GM19395 (cell line): ENCODE results near the gene MIPOL1.

ENCODE experiments used
- ATAC-seq: cut with Tn5 transposase; IDR thresholded peaks from one replicate; pipeline ENCODE4 v1.9.1; 2021; ENCODE audit warnings: mild to moderate bottlenecking, moderate library complexity; ENCODE audit not compliant: unreplicated experiment

The MIPOL1 gene

GRCh38 chr14:37593511-37594237, 395.9 kb downstream of the MIPOL1 start:
- no peak for ATAC-seq

DNA sequence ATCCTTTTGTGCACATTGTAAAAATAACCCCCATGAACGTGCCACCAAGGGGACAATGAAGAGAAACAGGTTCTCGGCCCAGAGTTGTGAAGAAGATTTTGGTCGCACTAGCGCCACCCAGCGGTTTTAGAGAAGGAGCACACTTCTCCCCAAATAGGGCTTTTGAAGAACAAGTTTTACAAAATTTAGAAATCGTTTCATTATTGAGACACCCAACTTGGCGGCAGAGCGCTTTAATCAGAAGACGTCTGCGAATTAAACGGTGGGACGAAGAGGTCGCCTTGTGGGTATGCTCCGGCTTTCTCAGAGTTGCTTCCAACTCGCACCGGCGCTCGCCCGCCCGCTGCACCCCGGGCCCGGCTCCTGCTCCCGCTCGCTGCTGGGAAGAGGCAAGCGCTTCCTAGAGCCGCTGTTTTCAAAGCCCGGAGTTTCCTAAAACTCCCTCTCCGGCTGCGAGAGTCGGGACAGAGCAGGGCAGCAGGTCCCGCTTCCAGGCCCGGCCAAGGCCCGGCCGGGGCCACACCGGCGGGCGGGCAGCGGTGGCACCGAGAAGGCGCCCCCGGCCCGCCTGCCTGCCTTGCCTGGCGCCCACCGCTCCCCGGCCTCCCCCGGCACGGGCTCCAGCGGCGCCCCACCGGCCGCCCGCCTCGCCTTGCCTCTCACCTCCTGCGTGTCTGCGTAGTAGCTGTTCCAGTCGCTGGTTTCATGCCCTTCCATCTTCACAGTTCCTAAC, 396.7 kb downstream of the MIPOL1 start:
- ATAC-seq = no peak

DNA sequence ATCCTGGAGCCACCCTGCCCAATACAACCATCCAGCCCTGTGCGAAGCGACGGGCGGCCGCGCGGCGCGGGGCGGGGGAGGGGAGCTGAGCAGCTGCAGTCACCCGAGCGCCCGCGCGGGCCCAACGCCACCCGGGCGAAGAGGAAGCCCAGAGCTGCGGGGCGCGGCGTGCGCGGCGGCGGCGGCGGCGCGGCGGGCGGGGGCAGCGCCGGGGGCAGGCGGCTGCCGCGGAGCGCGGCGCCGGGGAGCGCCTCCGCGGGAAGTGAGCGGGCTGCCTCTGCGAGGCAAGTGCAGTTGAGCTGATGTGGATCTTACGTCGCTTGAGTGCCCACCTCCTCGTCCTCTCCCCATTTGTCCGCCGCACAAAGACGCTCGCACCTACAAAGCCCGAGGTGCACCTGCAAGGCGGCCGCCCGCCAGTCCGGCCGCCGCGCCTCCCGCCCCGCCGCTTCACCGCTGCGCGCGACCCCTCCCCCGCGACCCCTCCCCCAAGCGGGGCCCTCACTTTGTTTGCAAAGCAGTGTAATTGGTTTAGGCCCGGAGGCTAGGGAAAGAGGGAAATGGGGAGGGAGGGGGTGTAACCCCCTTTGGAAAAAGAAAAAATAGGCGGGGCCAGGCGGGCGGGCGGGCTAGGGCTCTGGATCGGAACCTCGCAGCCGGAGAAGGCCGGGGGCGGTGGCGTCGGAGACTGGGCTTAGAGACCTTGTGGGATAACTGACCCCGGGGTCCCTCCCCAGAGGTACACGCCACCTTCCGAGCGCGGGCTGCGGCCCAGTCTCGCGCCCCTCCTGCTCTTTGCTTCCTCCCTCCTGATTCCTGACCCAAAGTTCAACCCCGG, 397.5 kb downstream of the MIPOL1 start, which contains the start of the genes FOXA1 and TTC6:
TSS of gene FOXA1 (minus strand) at position 279 of the 838 bp plus-strand sequence. CDS start at position 2, 277 bp downstream.
TSS of gene TTC6 (plus strand) at position 659 of the 838 bp plus-strand sequence. CDS start 26,436 bp downstream, outside the sequence.
- no peak for ATAC-seq

DNA sequence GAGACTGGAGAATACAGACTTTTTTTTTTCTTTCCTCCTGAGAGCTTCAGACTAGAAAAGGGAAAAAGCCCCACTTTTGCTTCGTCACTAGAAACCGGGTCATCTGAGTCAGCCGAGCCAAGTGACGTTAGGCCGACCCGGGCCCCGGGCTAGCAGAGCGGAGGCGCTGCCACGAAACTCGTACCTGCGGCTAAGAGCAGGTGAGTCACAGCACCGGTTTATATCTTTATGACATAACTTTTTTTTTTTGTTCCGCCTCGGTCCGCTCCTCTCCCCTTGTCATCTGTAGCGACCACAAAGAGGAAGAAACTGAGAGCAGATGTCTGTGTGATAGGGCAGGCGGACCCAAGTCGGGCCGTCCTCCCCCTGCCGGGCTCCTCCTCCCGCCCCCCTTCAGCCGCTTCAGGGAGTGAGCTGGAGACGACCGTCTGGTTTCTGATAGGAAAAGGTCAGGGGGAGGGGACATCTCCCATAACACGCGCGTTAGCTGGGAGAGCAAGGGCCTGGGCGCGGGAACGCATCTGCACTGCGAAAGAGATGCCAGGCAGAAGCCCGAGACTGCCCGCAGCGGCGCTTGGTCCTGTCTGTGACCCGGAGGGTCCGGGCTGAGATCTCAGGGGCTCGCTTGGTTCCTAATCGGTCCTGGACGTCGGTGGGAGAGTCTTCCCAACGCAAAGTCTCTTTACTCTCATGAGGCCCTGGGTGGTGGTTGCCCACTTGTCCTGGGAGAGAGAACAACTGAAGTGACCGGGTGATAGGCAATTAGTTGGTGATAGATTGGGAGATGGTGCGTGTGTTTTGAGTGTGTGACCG, 398.3 kb downstream of the MIPOL1 start:
- peak; percentile 59 for ATAC-seq

GRCh38 chr14:37596790-37597472, 399.2 kb downstream of the MIPOL1 start:
- no peak for ATAC-seq

DNA sequence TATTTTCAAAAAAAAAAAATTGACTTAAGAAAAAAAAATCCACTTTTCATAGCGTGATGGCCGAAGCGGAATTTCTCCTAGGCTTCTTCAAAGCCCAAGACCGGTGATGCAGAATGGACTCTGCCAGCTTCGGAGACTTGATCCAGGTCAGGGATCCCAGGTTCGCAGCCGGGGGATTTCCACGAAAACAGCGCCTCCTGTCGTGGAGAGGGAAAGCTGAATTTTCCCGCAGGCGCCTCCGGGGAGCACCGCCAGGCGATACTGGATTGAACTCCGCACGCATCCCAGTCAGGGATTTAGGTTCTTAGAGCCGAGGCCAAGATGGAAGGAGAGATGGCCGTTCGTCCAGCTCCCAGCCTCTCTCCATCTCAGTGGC, 399.8 kb downstream of the MIPOL1 start:
- no peak for ATAC-seq

DNA sequence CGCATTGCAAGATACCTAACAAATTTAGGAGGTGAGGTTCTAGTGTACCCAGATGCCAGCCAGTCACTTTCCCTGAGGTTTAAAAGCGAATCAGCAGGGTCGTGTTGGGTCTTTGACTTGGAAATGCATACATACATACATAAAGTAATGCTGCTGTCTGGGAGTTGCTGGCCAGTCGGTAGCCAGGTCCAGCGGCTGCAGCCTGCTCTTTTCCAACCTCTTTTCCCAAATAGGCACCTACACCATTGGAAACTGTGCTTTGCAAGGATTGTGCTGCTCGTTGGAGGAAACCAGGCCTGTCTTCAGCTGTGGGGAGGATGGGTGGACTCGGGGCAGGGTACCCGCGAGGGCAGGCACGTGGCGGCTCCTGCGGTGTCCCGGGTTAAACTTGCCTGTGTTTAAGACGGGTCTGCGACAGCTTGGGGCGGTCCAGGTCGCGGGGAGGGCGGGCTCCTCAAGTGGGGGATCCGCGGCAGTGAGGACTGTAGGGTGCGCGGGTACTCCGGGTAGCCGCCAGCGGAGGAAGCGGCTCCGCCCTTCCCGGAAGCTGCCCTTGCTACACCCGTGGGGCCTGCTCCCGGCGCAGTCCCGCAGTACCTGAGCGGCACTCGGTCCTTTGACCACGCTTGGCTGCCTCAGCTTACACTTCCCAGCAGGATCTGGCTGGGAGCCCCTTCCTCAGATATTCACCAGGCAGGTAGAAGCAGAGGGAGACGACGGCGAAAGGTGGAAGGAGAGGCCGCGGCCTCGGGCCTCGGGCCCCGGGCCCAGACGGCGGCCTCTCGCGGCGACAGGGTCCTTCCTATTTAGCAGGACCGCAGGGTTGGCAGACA, 400.4 kb downstream of the MIPOL1 start:
- ATAC-seq = no peak

- ATAC-seq = no peak
Observed at GRCh38 chr14:37598747-37599506, 401.2 kb downstream of the MIPOL1 start.

- no peak for ATAC-seq
Observed at GRCh38 chr14:37599507-37600368, 402.0 kb downstream of the MIPOL1 start.

GRCh38 chr14:37600880-37601741, 403.4 kb downstream of the MIPOL1 start:
- ATAC-seq = no peak

DNA sequence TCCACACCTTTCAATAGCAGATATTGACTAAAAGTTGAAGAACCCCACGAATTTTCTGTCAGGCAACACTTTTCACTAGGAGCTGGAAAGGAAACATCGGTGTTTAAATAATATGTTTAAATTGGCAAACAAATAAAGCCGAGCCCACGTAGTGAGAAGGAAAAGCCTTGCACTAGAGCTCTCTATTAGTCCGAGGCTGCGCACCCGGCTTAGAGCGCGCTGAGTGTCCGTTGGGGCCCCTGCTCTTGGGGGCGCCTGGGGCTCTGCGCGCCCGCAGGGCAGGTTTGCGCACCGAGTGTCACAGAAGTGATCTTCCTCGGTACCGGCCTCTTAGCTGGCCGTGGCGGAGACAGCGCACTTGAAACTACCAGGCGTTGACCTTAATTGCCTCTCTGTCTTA, 404.1 kb downstream of the MIPOL1 start:
- ATAC-seq = no peak
